Memory B cell (primary cell): Measurements from ENCODE around the gene FTCD.

Experiments
- ATAC-seq: fragments of 150-1000 bp; cut with Tn5 transposase; 2 replicates; pipeline ENCODE4 v1.10.0; 2021; ENCODE audit warnings: low read depth, mild to moderate bottlenecking, moderate library complexity
- DNase-seq, 2 donors: peaks; one replicate each; pipeline ENCODE4 v3.0.0; 2022; ENCODE audit warnings: low spot score in 2 of 2
- H3K27ac Mint-ChIP-seq: one replicate; pipeline ENCODE4 v1.8.0; 2022; ENCODE audit warnings: mild to moderate bottlenecking, moderate library complexity, mixed read lengths
- H3K27me3 Mint-ChIP-seq: one replicate; pipeline ENCODE4 v1.8.0; 2022; ENCODE audit warnings: mixed read lengths
- H3K36me3 Mint-ChIP-seq: one replicate; pipeline ENCODE4 v1.8.0; 2022; ENCODE audit warnings: mild to moderate bottlenecking, mixed read lengths
- H3K4me1 Mint-ChIP-seq: one replicate; pipeline ENCODE4 v1.8.0; 2022; ENCODE audit warnings: mixed read lengths
- H3K4me3 Mint-ChIP-seq: one replicate; pipeline ENCODE4 v1.8.0; 2022; ENCODE audit warnings: mild to moderate bottlenecking, moderate library complexity, mixed read lengths
- H3K9me3 Mint-ChIP-seq: one replicate; pipeline ENCODE4 v1.8.0; 2022; ENCODE audit warnings: mixed read lengths

Gene FTCD

DNA sequence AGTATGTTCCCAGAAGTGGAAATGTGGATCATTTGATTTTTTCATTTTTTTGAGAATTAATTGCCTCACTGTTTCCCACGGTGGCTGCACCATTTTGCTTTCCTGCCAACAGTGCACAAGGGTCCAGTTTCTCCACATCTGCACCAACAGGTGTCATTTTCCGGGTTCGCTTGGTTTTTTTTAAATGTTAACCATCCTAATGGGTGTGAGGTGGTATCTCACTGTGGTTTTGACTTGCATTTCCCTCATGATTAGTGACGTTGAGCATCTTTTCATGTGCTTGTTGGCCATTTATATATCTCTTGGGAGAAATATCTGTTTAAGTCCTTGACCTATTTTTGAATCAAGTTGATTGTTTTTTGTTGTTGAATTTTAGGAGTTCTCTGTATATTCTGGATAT is 54.5 kb downstream of the FTCD start:
- ATAC-seq, result no peak
- no peak overlapping the region for H3K4me3 Mint-ChIP-seq
- H3K27ac Mint-ChIP-seq, result no peak overlapping the region
- H3K36me3 Mint-ChIP-seq, result peaks cover 3% of the 10 kb centered on the region
- no peaks in the 10 kb centered on the region for H3K4me1 Mint-ChIP-seq
- H3K9me3 Mint-ChIP-seq, result peaks cover 22% of the 10 kb centered on the region
- H3K27me3 Mint-ChIP-seq, result peaks cover 30% of the 10 kb centered on the region
- no peak for DNase-seq

DNA sequence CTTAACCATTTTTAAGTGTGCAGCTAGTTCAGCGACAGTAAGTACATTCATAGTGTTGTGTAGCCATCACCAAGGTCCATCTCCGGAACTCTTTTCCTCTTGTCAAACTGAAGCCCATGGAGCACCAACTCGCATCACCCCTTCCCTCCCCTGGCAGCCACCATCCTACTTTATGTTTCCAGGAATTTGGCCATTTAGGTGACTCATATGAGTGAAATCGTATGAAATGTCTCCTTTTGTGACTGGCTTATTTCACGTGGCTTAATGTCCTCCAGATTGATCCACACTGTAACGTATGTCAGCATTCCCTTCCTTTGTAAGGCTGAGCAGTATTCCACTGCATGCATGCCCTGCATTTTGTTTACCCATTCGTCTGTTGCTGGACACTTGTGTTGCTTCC is 55.0 kb downstream of the FTCD start:
- Mint-ChIP-seq H3K4me3 (peak overlapping the region; percentile 6), H3K27ac (no peak overlapping the region), H3K9me3 (peaks cover 20% of the 10 kb centered on the region), H3K4me1 (no peaks in the 10 kb centered on the region), H3K27me3 (peaks cover 31% of the 10 kb centered on the region), H3K36me3 (peaks cover 3% of the 10 kb centered on the region)
- ATAC-seq (no peak), DNase-seq (no peak)

DNA sequence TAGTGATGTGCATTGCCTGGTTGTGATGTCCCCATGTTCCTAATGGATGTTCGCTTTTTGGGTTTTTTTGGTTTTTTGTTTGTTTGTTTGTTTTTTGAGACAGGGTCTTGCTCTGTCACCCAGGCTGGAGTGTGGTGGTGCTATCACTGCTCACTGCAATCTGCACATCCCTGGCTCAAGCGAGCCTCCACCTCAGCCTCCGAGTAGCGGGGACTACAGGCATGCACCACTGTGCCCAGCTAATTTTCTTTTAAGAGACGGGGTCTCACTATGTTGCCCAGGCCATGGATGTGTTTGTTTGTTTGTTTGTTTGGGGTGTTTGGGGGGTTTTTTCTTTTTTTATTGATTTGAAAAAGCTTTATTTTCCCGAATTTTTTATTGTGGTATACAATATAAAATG is 55.4 kb downstream of the FTCD start:
- Mint-ChIP-seq H3K27me3 (peaks cover 32% of the 10 kb centered on the region), H3K9me3 (peaks cover 18% of the 10 kb centered on the region), H3K4me1 (no peaks in the 10 kb centered on the region), H3K36me3 (peaks cover 3% of the 10 kb centered on the region), H3K27ac (no peak overlapping the region), H3K4me3 (no peak overlapping the region)
- no peak for DNase-seq
- no peak for ATAC-seq

- H3K27ac Mint-ChIP-seq, result no peak overlapping the region
- H3K4me1 Mint-ChIP-seq, result no peaks in the 10 kb centered on the region
- H3K4me3 Mint-ChIP-seq, result no peak overlapping the region
- H3K27me3 Mint-ChIP-seq, result peaks cover 32% of the 10 kb centered on the region
- peaks cover 3% of the 10 kb centered on the region for H3K36me3 Mint-ChIP-seq
- no peak for DNase-seq
- no peak for ATAC-seq
- H3K9me3 Mint-ChIP-seq, result peaks cover 18% of the 10 kb centered on the region
Measured at GRCh38 chr21:46099476-46099875, 55.9 kb downstream of the FTCD start.

DNA sequence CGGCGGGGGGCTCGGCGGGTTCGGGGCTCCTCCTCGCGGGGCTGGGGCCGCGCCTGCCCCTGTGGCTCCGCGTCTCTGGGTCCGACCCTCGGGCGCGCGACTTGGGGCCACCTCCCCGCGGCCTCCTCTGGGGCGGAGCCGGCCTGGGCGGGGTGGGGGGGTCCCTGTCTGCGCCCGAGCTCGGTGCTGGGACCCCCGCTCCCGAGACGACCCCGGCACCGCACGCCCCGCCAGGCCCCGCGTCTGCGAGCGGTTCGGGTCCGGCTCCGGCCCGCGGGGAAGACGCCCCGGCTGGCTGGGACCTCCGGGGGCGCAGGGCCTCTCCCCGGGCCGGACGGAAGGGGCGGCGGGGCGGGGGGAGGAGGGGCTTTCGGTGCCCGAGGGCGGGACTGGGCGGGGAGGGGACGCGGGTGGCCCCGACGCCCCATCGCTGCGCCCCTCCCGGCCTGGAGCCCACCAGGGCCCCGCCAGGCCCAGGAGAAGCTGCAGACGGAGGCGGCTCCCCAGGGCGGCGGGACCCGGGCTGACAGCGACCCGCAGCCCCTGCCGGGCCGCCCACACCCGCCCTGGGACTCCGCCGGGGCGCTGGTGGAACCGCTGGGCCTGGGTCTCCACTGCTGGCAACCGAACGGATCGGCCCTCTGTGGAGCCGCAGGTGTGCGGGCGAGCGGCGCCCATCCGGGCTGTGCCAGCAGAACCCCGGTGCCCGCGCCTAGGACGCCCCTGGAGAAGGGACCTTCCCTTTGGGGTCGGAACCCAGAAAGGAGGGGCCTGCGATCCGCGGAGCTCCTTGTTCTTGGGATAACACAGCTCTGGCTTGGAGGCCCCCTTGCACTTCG is 56.9 kb downstream of the FTCD start:
- H3K27me3 Mint-ChIP-seq, result peaks cover 29% of the 10 kb centered on the region
- H3K36me3 Mint-ChIP-seq, result peaks cover 3% of the 10 kb centered on the region
- DNase-seq (no peak), ATAC-seq (no peak)
- H3K27ac Mint-ChIP-seq, result no peak overlapping the region
- H3K4me3 Mint-ChIP-seq, result peak overlapping the region; percentile 25
- no peaks in the 10 kb centered on the region for H3K4me1 Mint-ChIP-seq
- H3K9me3 Mint-ChIP-seq, result peaks cover 13% of the 10 kb centered on the region

DNA sequence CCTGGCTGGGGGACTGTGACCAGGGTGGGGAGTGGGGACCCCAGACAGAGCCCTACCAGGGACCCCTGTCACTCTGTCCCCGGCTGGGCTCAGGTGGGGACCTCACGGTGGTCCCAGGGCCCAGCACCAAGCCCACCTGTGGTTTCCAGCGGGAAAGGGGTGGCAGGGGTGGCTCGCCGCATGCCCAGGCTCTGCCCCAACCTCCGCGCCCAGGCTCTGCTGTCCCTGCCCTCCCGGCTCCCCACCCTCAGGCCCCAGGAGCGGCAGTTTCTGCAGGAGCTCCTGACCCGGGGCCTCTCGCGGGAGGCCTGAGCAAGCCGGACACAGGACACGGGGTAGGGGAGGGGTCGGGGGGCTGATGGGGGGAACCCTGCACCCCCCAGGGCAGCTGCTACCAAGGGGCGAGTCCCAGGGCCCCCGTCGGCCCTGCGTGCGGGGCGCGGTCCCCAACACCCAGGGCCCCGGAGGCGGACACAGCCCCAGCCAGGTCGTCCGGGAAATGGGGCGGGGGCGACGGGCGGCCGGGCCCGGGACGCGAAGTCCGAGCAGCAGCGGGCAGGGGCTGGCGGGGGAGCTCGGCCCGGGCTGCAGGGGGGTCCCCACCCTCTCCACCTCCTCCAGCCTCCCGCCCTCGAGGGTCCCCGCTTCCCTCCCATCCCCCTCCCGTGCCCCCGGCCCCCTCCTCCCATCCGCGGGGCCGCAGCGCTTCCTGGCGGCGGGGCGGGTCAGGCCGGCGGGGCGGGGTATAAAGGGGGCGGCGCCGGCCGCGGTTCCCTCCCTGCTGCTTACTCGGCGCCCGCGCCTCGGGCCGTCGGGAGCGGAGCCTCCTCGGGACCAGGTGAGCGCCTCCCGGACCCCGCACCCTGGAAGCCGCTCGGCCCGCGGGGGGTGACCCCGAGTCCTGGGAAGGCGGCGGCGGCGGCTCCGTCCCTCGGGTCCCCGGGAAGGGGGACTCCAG is 57.8 kb downstream of the FTCD start, which contains the start of gene COL6A2:
COL6A2 (plus strand) TSS at position 777 of the 958 bp plus-strand sequence.
- Mint-ChIP-seq H3K27me3 (peaks cover 24% of the 10 kb centered on the region), H3K4me3 (peak within 1 kb of the TSS; percentile 25), H3K4me1 (no peaks in the 10 kb centered on the region), H3K36me3 (peaks cover 3% of the 10 kb centered on the region), H3K9me3 (peaks cover 7% of the 10 kb centered on the region), H3K27ac (no peak within 1 kb of the TSS)
- ATAC-seq (peak; percentile 59), DNase-seq (no peak)

GRCh38 chr21:46096596-46097335 is 58.6 kb downstream of the FTCD start:
- H3K27ac Mint-ChIP-seq, result no peak overlapping the region
- H3K4me3 Mint-ChIP-seq, result peak overlapping the region; percentile 16
- peaks cover 20% of the 10 kb centered on the region for H3K27me3 Mint-ChIP-seq
- peaks cover 3% of the 10 kb centered on the region for H3K9me3 Mint-ChIP-seq
- DNase-seq (no peak), ATAC-seq (no peak)
- H3K4me1 Mint-ChIP-seq, result no peaks in the 10 kb centered on the region
- no peaks in the 10 kb centered on the region for H3K36me3 Mint-ChIP-seq

DNA sequence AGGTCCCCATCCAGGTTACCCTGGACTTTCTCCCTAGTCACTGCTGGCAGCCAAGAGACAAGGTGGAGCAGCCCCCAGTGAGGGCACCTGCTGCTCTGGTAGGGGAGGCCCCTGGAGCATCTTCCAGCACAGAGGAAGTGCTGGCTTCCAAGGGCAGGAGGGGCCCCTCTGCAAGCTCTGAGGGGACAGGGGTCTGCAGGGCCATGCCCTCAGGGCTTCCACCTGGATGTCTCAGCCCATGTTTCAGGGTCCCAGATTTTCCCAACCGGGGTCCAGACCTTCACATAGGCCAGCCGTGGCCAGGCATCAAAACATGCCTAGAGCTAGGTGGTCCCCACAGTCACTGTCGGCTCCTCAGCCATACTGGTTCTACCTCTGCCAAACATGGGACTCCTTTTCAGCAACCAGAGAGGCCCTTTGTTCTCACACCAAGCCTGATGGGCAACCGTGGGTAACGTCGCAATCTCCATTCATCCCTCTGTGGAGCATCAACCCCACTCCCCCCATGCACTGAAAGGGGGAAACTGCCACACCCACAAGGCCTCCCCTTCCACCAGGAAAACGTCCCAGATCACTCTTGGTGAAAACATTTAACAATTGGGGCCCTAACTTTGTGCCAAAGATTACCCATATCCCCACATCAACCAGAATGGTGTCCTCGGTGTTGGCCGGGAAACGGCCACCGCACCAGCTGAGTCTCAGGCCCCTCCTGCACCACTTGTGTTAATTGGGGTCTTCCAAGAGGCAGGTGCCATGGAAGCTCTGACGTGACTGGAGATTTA is 59.4 kb downstream of the FTCD start:
- Mint-ChIP-seq H3K27ac (no peak overlapping the region), H3K36me3 (no peaks in the 10 kb centered on the region), H3K4me3 (no peak overlapping the region), H3K4me1 (peaks cover 3% of the 10 kb centered on the region), H3K9me3 (peaks cover 6% of the 10 kb centered on the region), H3K27me3 (peaks cover 19% of the 10 kb centered on the region)
- ATAC-seq (no peak), DNase-seq (no peak)

DNA sequence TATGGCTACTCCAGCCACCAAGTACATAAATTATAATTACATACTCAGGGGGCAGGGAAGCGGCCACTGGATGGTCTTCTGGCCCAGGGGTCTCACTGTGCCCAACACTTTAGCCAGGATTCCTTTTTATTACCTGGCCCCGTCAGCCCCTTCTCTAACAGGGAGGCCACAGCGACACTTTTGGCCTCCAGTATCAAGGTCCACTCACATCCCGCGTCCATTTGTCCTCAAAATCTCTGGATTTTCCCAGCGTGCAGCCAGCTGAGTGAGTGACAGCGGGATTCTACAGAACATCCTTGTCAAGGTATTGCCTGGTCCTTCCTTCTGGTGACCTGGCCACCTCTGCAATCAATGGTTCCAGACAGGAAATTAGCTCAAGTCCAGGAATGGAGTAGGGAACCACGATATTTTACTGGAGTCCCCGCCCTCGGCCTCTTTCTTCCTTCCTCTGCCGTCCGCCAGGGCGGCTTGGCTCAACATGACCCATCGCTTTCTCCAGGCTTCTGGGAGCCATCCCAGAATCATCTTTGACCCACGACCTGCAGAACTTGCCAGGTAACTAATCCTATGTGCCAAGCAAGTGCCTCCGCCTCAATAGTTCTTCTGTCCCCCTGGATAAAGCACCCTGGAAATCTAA is 60.2 kb downstream of the FTCD start:
- peaks cover 14% of the 10 kb centered on the region for H3K27me3 Mint-ChIP-seq
- no peak overlapping the region for H3K27ac Mint-ChIP-seq
- H3K4me3 Mint-ChIP-seq, result no peak overlapping the region
- DNase-seq, result no peak
- peaks cover 2% of the 10 kb centered on the region for H3K36me3 Mint-ChIP-seq
- ATAC-seq, result no peak
- H3K4me1 Mint-ChIP-seq, result peaks cover 6% of the 10 kb centered on the region
- H3K9me3 Mint-ChIP-seq, result peaks cover 9% of the 10 kb centered on the region

DNA sequence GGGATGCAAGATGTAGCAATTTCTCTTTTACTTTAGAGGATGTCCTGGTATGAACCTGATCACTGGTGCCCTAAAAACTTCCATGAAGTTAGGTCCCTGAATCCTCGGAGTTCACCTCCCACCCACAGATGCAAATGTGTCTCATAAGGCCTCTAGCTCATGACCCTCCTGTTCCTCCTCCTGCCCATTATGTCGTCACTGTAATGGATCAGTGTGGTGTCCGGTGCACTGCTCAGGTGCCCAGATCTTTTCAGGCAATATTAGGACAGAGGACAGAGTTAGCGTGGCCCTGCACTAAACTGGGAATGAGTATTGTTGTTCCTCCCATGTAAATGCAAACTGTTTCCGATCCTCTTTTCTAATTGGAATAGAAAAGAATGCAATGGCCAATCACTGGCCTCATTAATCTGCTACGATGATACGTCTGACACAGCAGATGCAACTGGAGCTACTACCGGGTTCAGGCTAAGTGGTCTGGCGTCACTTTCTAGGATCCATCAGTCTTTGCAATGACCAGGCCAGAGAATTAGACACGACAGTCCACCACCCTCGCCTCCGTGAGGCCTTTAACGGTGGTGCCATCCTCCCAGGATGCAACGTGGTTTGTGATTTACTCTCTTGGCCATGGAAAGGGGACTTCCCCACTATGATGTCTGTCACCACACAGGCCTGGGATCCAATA is 60.8 kb downstream of the FTCD start:
- Mint-ChIP-seq H3K4me3 (no peak overlapping the region), H3K27me3 (peaks cover 11% of the 10 kb centered on the region), H3K4me1 (peaks cover 6% of the 10 kb centered on the region), H3K9me3 (peaks cover 11% of the 10 kb centered on the region), H3K27ac (no peak overlapping the region), H3K36me3 (peaks cover 2% of the 10 kb centered on the region)
- ATAC-seq, result no peak
- no peak for DNase-seq

- ATAC-seq (no peak), DNase-seq (no peak)
- peaks cover 11% of the 10 kb centered on the region for H3K27me3 Mint-ChIP-seq
- no peak overlapping the region for H3K4me3 Mint-ChIP-seq
- H3K36me3 Mint-ChIP-seq, result peaks cover 2% of the 10 kb centered on the region
- H3K9me3 Mint-ChIP-seq, result peaks cover 11% of the 10 kb centered on the region
- H3K27ac Mint-ChIP-seq, result no peak overlapping the region
- peaks cover 6% of the 10 kb centered on the region for H3K4me1 Mint-ChIP-seq
Measured at GRCh38 chr21:46093668-46094400, 61.5 kb downstream of the FTCD start.
